ENCODE results near the gene MRPS16. TPM values are rescaled to one million over a fixed set of nuclear protein-coding genes. Genes with fewer than 3 reads are reported as not detected.

MRPS16 gene
- polyA plus RNA-seq, 3 donors, result 76.4 to 92.9 (median 83.2) TPM

DNA sequence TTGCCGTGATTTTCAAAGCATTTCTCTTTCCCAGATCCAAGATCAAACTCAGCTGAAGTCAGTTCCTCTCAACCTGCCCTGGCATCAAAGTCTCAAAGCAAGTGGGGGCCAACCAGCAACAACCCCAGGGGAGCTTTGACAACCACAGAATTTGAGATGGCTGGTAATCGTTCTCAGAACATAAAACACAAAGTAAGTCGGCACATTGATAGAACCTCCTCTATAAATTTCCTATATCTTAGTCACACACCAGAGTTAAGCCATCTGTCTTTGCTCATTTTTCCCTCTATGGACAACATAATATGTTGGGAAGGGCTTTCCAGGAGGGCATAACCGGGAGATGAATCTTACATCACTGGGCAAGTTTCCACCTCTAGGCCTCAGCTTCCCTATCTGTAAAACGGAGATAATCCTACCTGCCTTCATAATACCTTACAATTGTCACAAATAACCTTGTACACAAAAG, 4.2 kb downstream of the MRPS16 start:
- DNase-seq (ENCODE audit: extremely low read depth in 1 of 11, low read depth in 9 of 11, low spot score in 4 of 11), result no peak

DNA sequence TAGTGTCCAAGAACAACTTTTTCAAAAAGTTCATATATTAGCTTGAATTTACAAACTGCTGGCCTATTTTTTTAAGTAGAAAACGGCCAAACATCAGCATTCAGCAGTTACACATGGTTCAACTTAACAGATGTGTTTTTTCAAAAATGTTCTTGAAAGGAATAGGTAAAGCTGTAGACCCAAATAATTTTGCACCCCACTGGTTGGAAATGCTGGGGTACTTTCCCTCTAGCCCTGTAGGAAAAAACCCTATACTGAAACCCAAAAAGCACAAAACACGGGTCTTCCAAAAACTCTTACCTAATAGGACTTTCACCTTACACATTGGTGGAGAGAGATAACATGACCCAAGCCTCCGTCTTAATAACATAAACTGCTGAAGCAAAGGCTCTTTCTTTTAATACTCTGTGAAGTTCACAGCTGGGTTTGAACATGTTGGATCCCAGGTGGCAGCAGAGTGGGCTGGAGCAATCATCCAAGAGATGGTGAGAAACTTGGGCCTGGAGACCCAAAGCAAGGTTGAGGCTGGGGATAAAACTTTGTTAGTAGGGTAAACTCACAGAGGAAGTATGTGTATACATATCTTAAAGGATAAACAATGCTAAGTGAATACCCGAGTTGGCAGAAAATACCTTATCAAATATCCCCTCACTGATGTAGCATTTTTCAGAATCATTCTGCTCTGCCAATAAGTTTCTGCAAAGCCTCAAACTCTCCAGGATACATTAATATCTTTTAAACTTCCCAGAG, 4.8 kb downstream of the MRPS16 start:
- DNase-seq (ENCODE audit: extremely low read depth in 1 of 11, low read depth in 9 of 11, low spot score in 4 of 11), result no peak

DNA sequence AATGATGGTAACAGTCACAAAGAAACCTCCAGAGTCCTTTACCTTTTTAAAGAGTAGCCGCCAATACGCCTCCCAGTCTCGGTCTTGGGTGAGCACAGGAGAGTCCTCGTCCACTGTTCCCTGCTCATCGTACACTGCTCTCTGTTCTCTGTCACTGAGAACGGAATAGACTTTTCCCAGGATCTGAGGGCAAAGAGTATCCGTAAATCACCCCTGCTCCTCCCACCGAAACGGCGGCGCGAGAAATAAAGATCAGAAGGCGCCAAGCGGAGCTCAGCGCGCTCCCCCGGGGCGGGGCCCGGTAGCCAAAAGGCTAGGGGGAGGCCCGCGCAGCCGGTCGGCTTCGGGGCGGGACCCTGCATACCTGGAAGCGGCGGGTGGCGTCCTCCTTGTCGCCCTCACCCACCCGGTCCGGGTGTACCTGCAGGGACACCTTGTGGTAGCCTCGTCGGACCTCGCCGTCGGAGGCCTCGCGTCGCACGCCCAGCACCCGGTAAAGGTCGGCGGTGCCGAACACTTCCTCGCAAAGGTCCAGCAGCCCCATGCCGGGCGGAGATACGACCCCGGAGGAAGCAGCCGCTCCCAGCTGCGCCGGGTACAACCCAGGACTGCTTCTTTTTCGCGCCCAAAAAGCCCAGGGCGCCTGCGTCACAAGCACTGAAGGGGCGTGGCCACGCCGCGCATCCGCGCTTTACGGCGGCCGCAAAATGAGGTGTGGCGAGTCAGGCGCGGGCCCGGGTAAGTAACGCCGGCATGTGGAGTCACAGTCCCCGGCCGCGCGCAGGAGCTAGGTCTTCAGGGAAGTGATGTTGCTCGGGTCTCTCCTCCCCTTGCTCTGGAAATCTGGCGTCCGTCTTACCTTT, 5.6 kb downstream of the MRPS16 start, which contains the start of gene DNAJC9:
Gene DNAJC9, minus strand, starts transcription at position 610 of the 863 bp plus-strand sequence. Its CDS starts 66 bp downstream, at position 544.
- DNase-seq (ENCODE audit: extremely low read depth in 1 of 11, low read depth in 9 of 11, low spot score in 4 of 11), result peak; percentile 85 to 94 (median 91)

DNA sequence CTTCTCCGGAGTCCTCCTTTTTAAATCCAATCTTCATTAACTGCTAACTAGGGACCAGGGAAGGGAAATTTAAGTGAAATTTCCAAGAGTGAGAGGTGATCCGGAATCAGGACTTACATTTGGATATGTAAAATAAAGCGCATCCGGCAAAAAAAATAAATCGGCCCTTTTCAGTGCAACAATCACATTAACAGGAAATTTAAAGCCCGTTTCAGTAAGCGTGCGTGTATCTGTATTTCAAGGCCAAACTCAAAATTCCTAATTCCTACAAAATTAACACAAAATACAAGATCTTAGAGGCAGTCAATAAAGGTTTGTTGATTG, 6.2 kb downstream of the MRPS16 start:
- DNase-seq (ENCODE audit: extremely low read depth in 1 of 11, low read depth in 9 of 11, low spot score in 4 of 11), result no peak

DNA sequence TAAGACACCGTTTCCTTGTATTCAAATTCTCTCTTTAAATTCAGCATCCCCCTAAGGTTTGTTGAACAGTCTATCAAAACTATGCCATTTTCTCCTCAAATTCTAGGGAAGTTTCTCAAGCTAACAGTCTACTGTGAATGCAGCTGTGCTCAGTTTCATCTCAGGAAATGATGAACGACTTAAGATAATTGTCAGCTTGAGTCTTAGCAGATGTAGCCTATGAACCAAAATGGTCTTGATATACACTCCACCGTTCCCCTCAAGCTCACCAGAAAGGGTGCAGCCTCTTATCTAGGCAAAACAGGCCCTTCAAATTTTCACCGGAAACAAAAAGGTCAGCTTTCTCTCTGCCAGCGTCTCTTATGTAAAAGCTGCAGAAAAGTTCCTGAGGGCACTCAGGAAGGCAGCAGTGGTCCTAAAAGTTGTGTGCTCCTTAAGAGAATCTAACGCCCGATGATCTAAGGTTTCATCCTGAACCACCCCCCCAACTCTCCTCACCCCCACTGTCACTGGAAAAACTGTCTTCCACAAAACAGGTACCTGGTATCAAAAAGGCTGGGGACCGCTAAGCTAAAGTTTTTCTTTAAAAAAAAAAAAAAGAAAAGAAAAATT, 7.5 kb downstream of the MRPS16 start:
- no peak for DNase-seq (ENCODE audit: extremely low read depth in 1 of 11, low read depth in 9 of 11, low spot score in 4 of 11)

DNA sequence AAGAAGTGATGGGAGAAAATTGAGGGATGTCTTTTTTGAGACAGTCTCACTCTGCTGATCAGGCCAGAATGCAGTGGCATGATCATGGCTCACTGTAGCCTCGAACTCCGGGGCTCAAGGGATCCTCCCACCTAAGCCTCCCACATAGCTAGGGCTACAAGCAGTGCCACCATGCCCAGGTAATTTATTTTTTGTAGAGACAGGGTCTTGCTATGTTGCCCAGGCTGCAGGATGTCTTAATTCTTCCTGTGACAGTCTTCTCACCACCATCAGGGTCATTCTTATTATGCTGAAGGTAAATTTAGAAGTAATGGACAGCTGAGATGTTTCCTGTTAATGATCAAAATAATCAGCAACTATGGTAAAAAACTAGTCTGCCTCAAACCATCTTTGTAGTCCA, 12.5 kb downstream of the MRPS16 start:
- DNase-seq (ENCODE audit: extremely low read depth in 1 of 11, low read depth in 9 of 11, low spot score in 4 of 11), result no peak

DNA sequence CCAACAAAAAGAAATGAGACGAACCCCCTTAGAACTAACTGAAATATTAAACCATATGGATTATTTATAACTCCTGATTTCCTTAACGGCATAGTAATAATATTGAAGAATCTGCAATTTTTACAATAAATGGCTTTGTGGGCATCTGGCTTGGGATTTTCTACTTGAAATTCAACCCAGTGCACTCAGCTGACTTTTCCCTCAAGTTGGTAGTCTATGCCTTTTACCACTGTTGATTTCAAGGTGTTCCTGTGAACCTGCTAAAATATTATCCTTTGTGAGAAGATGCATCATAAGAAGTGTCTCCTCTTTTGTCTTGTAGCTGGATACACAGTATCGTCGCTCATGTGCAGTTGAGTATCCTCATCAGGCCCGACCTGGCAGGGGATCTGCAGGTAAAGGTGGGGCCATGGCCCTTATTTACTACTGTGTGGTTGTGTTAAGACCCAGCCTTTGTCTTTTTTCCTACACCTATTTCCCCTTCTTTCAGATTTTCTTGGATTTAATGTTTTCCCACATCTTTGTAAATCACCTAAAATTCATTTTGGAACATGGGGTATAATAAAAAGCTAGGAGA, 13.4 kb downstream of the MRPS16 start:
- DNase-seq (ENCODE audit: extremely low read depth in 1 of 11, low read depth in 9 of 11, low spot score in 4 of 11), result no peak

DNA sequence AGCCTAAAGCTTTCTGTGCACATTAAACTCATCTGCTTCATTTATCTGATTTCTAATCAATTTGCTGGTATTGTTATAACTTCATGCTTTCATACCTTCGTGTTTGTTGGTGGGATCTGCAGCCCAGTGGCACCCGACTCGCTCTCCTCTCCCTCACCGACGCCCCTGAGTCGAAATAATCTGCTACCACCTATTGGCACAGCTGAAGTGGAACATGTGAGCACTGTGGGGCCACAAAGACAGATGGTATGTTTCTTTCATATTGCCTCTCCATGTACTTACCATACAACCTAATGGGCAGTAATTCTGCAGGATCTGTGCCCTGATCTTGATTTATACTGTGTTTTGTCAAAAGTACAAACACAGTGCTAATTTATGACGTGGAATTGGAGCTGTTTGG, 17.7 kb downstream of the MRPS16 start:
- no peak for DNase-seq (ENCODE audit: extremely low read depth in 1 of 11, low read depth in 9 of 11, low spot score in 4 of 11)

DNA sequence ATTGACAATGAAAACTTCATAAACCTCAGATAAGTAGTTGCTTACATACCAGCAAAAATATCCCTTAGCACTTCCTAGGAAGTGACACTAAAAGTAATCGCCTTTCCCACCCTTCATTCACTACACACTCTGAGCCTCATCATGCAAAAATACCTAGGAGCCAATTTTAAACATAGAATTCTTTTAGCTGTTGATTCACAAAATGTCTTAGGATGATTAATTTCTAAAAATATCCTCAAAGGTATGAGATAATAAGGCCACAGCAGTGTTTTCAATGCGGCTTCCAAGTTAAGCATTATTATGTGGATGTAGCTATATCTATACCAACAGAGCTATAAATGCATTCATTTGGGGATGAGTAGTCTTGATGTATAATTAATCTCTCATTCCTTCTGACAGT, 18.6 kb downstream of the MRPS16 start:
- DNase-seq (ENCODE audit: extremely low read depth in 1 of 11, low read depth in 9 of 11, low spot score in 4 of 11), result no peak

DNA sequence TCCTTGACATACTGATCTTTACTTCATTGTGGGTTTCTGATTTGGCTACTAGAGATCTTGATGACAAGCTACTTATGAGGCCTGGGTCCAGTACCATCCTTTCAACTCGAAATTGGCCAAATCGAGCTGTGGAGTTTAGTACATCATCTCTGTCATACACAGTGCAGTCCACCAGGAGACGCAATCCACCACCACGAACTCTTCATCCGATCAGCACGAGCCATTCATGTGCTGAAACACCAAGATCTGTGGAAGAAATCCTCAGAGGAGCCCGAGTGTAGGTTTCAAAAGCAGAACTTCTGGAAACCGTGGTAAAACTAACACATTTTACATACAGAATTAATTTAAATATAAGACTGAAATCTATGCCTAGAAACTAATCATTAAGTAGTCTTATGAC, 19.6 kb downstream of the MRPS16 start:
- DNase-seq (ENCODE audit: extremely low read depth in 1 of 11, low read depth in 9 of 11, low spot score in 4 of 11), result no peak

DNA sequence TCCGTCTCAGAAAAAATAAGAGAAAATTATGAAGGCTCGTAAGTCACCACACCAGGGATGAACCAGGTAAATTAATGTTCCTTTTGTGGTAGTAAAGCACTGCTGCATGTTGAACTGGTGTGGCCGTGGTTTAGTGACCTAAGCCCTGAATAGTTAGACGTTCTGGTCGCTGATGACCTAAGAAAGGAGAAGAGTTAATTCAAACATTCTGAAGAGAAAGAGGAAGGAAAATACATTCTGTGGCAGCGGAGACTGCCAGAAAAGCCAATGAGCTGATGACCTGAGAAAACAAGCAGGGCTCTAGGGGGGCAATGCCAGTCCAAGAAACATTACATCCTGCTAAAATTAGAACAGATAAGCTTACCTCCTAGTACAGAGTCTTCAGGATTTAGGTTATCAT, 22.9 kb downstream of the MRPS16 start:
- DNase-seq (ENCODE audit: extremely low read depth in 1 of 11, low read depth in 9 of 11, low spot score in 4 of 11), result no peak

DNA sequence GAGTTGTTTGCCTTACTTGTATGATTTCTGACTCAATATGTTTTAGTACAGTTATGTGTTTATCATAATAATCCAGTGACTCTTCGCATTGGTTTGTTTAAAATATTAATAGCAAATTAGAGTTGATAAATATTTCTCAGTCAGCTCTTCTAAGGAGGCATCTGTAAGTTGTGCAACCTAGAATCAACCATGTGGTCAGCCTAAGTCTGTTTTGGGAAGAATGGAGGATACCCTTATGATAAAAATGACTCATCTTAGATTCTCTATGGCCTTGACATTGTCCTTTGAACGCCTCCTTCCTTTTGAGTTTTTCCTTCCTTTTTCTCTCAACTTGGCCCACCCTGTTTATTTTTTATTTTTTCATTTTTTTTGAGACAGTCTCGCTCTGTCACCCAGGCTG, 24.2 kb downstream of the MRPS16 start:
- DNase-seq (ENCODE audit: extremely low read depth in 1 of 11, low read depth in 9 of 11, low spot score in 4 of 11), result no peak

DNA sequence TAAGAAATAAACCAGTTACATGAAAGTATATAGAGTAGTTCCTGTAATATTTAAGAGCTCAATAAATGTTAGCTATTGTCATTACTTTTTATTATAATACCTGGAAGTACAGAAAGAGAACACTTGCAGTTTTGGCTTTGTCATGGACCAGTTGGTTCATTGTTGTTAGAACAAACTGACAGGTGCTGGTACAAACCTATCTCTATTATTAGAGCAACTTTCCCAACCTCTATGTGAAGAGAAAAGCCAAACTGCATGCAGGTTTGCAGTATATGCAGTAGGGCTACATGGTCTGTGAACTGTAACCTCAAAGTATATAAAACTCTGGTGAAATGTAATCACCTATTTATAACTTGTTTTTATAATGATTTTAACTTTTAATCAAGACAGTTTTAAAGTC, 25.8 kb downstream of the MRPS16 start:
- no peak for DNase-seq (ENCODE audit: extremely low read depth in 1 of 11, low read depth in 9 of 11, low spot score in 4 of 11)

DNA sequence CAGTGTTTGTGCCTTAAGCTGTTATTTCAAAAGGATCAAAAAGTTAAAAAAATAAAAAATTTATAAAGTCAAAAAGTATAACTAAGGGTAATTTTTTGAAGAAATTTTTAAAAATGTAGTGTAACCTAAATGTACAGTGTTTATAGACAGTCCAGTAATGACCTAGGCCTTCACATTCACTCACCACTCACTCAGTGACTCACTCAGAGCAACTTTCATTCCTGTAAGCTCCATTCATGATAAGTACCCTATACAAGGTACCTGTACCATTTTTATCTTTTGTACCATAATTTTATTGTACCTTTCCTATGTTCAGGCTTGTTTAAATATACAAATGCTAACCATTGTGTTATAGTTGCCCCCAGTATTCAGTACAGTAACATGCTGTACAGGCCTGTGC, 26.9 kb downstream of the MRPS16 start:
- DNase-seq (ENCODE audit: extremely low read depth in 1 of 11, low read depth in 9 of 11, low spot score in 4 of 11), result no peak

DNA sequence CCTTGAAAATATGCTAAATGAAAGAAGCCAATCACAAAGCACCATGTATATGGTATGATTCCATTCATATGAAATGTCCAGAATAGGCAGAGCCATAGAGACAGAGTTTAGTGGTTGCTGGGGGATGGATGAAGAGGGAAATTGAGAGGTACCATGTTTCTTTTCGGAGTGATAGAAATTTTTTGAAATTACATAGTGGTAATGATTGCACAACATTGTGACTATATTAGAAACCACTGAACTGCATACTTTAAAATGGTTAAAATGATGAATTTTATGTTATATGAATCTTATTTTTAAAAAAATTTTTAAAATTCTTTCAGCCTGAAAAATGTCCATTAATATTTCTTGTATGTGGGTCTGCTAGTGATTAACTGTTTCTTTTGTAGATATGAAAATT, 31.5 kb downstream of the MRPS16 start:
- no peak for DNase-seq (ENCODE audit: extremely low read depth in 1 of 11, low read depth in 9 of 11, low spot score in 4 of 11)

DNA sequence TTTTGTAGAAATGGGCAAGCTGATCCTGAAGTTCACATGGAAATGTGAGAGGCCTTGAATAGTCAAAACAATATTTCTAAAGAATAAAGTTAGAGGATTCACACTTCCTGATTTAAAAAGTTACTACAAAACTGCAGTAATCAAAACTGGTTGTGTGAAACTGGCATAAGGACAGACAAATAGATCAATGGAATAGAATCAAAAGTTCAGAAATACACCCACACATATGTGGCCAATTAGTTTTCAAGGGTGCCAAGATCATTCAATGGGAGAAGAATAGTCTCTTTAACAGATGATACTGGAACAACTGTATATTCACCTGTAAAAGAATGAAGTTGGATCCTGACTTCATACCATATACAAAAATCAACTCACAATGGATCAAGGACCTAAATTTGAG, 33.1 kb downstream of the MRPS16 start:
- no peak for DNase-seq (ENCODE audit: extremely low read depth in 1 of 11, low read depth in 9 of 11, low spot score in 4 of 11)

DNA sequence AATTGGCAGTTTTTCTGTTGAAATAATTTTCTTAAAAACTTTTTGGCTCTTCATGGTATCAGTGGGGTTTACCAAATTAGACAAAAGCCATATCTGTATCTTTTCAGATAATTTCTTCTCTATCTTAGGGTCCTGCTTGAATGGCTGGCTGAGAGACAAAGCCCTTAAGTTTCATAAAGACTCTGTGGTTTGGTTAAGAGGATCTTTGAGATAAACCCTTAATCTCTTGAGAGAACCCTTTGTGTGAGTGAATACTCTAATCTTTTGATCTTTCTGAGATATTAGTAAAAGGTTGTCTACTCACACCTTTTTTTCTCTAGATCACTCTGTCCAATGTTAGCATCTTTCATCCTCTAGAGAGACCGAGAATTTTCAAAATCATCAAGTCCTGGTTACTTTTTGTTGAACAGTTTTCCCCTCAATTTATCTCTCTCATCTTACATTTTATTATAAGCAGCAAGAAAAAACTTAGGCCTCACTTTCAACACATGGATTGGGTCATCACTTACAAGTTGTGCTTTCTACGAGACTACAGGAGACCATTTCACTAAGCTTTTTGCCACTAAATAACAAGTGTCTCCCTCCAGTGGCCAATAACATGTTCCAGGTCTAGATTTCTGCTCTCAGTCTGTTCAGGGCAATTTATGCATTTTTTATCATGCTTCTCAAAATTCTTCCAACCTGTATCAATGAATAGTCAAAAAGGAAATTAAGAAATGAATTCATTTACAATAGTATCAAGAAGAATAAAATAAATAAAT, 33.8 kb downstream of the MRPS16 start:
- DNase-seq (ENCODE audit: extremely low read depth in 1 of 11, low read depth in 9 of 11, low spot score in 4 of 11), result no peak

DNA sequence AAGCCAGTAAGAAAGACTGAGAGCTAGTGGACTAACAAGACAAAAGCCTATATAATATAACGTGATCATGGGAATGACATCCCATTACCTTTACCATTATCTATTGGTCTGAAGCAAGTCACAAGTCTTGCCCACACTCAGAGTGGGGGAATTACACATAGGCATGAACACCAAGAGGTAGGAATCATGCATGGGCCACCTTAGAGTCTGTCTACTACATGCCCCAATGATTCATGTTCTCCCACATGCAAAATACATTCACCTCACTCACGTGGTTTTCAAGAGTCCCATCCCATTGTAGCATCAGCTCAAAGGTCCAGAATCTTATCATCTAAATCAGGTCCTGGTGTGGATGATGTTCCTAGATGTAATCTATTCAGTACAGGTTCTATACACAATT, 34.8 kb downstream of the MRPS16 start:
- DNase-seq (ENCODE audit: extremely low read depth in 1 of 11, low read depth in 9 of 11, low spot score in 4 of 11), result no peak

DNA sequence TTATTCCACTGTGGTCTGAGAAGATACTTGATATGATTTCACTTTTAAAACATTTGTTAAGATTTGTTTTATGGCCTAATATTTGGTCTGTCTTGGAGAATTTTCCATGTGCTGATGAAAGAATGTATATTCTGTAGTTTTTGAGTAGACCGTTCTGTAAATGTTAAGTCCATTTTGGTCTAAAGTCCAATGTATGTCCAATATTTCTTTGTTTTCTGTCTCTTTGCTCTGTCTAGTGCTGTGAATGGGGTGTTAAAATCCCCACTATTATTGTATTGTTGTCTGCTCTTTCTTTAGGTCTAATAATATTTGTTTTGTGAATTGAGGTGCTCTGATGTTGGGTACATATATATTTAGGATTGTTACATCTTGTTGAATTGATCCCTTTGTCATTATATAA, 36.7 kb downstream of the MRPS16 start:
- DNase-seq (ENCODE audit: extremely low read depth in 1 of 11, low read depth in 9 of 11, low spot score in 4 of 11), result no peak

Measured in renal cortex interstitium (tissue), 11 donors.